HG03064 (cell line): Measurements from ENCODE around the gene GHRL.

ENCODE experiments used
- ATAC-seq: cut with Tn5 transposase; IDR thresholded peaks from one replicate; pipeline ENCODE4 v1.9.1; 2021; ENCODE audit warnings: low read depth; ENCODE audit not compliant: unreplicated experiment

GHRL gene

GRCh38 chr3:10248184-10248983 is 44.4 kb downstream of the GHRL start, which contains the start of gene TATDN2:
Gene TATDN2, plus strand, starts transcription at chr3:10248459. Its CDS starts 742 bp downstream, at chr3:10249201.
- ATAC-seq = peak; percentile 93

GRCh38 chr3:10247679-10248183 is 45.0 kb downstream of the GHRL start:
- ATAC-seq = no peak

- no peak for ATAC-seq
Measured at GRCh38 chr3:10245081-10245712, 47.5 kb downstream of the GHRL start.

GRCh38 chr3:10244009-10244408 is 48.7 kb downstream of the GHRL start:
- ATAC-seq = no peak

- ATAC-seq = no peak
Measured at GRCh38 chr3:10242182-10243065, 50.3 kb downstream of the GHRL start.

- ATAC-seq = no peak
Measured at GRCh38 chr3:10240799-10241198, 51.9 kb downstream of the GHRL start.

- no peak for ATAC-seq
Measured at GRCh38 chr3:10238345-10239183, 54.2 kb downstream of the GHRL start.
